Measurements from ENCODE around the gene LRP1B. TPM values are rescaled to one million over a fixed set of nuclear protein-coding genes. Genes with fewer than 3 reads are reported as not detected.

LRP1B gene
- total RNA-seq, 2 donors from 2014 or later, result 0.79 to 1.8 TPM

- no peak overlapping the region for H3K4me3 ChIP-seq (ENCODE audit: low read length)
- 96% methylated on average over 1 of the region's 1 CpG; no CpG with 5 or more reads in 1 of the 2 experiments for WGBS, 2 experiments (ENCODE audit: insufficient coverage in 1 of 2, insufficient read length in 1 of 2)
- H3K9me3 ChIP-seq (ENCODE audit: control insufficient read depth, low read length), result no peaks in the 10 kb centered on the region
- no peaks in the 10 kb centered on the region for H3K9me3 Mint-ChIP-seq
- no peaks in the 10 kb centered on the region for H3K27me3 Mint-ChIP-seq (ENCODE audit: insufficient read depth)
- TF ChIP-seq CTCF (conservative IDR thresholded peaks at IDR 0.05), result no peak
- H3K27me3 ChIP-seq (ENCODE audit: control insufficient read depth, insufficient read depth, low read length, poor library complexity, severe bottlenecking), result no peaks in the 10 kb centered on the region
- H3K4me1 Mint-ChIP-seq, result peaks cover 5% of the 10 kb centered on the region
- DNase-seq, result no peak
- no peak overlapping the region for H3K9ac ChIP-seq (ENCODE audit: extremely low read depth, low read length, poor library complexity, severe bottlenecking)
- no peaks in the 10 kb centered on the region for H3K36me3 Mint-ChIP-seq (ENCODE audit: low read depth)
- H3K4me3 Mint-ChIP-seq, result no peak overlapping the region
- no peaks in the 10 kb centered on the region for H3K36me3 ChIP-seq (ENCODE audit: control insufficient read depth, insufficient read depth, low read length)
- H3K27ac ChIP-seq (ENCODE audit: low read depth, low read length), result peak overlapping the region; percentile 30
- H3K27ac Mint-ChIP-seq, result no peak overlapping the region
- no peaks in the 10 kb centered on the region for H3K4me1 ChIP-seq (ENCODE audit: control insufficient read depth, insufficient read depth, low read length)
Observed at GRCh38 chr2:142176941-142177340, 46.1 kb upstream of the LRP1B start.

GRCh38 chr2:142175813-142176338 lies 45.1 kb upstream of the LRP1B start:
- Mint-ChIP-seq H3K9me3 (no peaks in the 10 kb centered on the region), H3K4me1 (peaks cover under 1% of the 10 kb centered on the region), H3K27me3 (ENCODE audit: insufficient read depth) (no peaks in the 10 kb centered on the region), H3K4me3 (no peak overlapping the region), H3K36me3 (ENCODE audit: low read depth) (no peaks in the 10 kb centered on the region), H3K27ac (no peak overlapping the region)
- H3K27ac ChIP-seq (ENCODE audit: low read depth, low read length), result no peak overlapping the region
- no peaks in the 10 kb centered on the region for H3K4me1 ChIP-seq (ENCODE audit: control insufficient read depth, insufficient read depth, low read length)
- no peaks in the 10 kb centered on the region for H3K36me3 ChIP-seq (ENCODE audit: control insufficient read depth, insufficient read depth, low read length)
- 76 to 100% methylated on average over 1 of the region's 1 CpG for WGBS, 2 experiments (ENCODE audit: insufficient coverage in 1 of 2, insufficient read length in 1 of 2)
- no peak for TF ChIP-seq CTCF (conservative IDR thresholded peaks at IDR 0.05)
- DNase-seq, result no peak
- no peaks in the 10 kb centered on the region for H3K9me3 ChIP-seq (ENCODE audit: control insufficient read depth, low read length)
- no peak overlapping the region for H3K4me3 ChIP-seq (ENCODE audit: low read length)
- H3K27me3 ChIP-seq (ENCODE audit: control insufficient read depth, insufficient read depth, low read length, poor library complexity, severe bottlenecking), result no peaks in the 10 kb centered on the region
- no peak overlapping the region for H3K9ac ChIP-seq (ENCODE audit: extremely low read depth, low read length, poor library complexity, severe bottlenecking)

- no peaks in the 10 kb centered on the region for H3K27me3 ChIP-seq (ENCODE audit: control insufficient read depth, insufficient read depth, low read length, poor library complexity, severe bottlenecking)
- no peaks in the 10 kb centered on the region for H3K4me1 ChIP-seq (ENCODE audit: control insufficient read depth, insufficient read depth, low read length)
- 63% methylated on average over 1 of the region's 1 CpG; no CpG with 5 or more reads in 1 of the 2 experiments for WGBS, 2 experiments (ENCODE audit: insufficient coverage in 1 of 2, insufficient read length in 1 of 2)
- no peak for TF ChIP-seq CTCF (conservative IDR thresholded peaks at IDR 0.05)
- Mint-ChIP-seq H3K36me3 (ENCODE audit: low read depth) (no peaks in the 10 kb centered on the region), H3K4me3 (no peak overlapping the region), H3K27me3 (ENCODE audit: insufficient read depth) (no peaks in the 10 kb centered on the region), H3K4me1 (no peaks in the 10 kb centered on the region), H3K27ac (no peak overlapping the region), H3K9me3 (no peaks in the 10 kb centered on the region)
- H3K4me3 ChIP-seq (ENCODE audit: low read length), result no peak overlapping the region
- no peak for DNase-seq
- H3K36me3 ChIP-seq (ENCODE audit: control insufficient read depth, insufficient read depth, low read length), result no peaks in the 10 kb centered on the region
- H3K9me3 ChIP-seq (ENCODE audit: control insufficient read depth, low read length), result no peaks in the 10 kb centered on the region
- no peak overlapping the region for H3K27ac ChIP-seq (ENCODE audit: low read depth, low read length)
- H3K9ac ChIP-seq (ENCODE audit: extremely low read depth, low read length, poor library complexity, severe bottlenecking), result no peak overlapping the region
Observed at GRCh38 chr2:142174176-142174575, 43.4 kb upstream of the LRP1B start.
